Mammary epithelial cell (primary cell): Measurements from ENCODE around the gene HACD3.

Experiments
- CTCF ChIP-seq, 2 donors: IDR thresholded peaks in 1 of 2; conservative IDR thresholded peaks in 1 of 2; 2 replicates each; pipeline ENCODE4 v1.5.1; 2011 to 2012; ENCODE audit warnings: inconsistent platforms in 2 of 2, low read length in 2 of 2, mild to moderate bottlenecking in 2 of 2, control low read depth in 1 of 2, low read depth in 1 of 2; ENCODE audit not compliant: insufficient read depth in 1 of 2; ENCODE audit errors: extremely low read depth in 1 of 2
- EZH2 ChIP-seq: IDR thresholded peaks from 2 replicates; pipeline ENCODE4 v1.6.1; 2012; ENCODE audit warnings: low read length, inconsistent platforms, borderline replicate concordance

GRCh38 chr15:65620833-65621232, 90.6 kb downstream of the HACD3 start:
- TF ChIP-seq EZH2 (no peak), CTCF (conservative IDR thresholded peaks at IDR 0.05 in 1 of 2, IDR thresholded peaks at IDR 0.05 in 1 of 2; ENCODE audit: extremely low read depth in 1 of 2, insufficient read depth in 1 of 2, low read depth in 1 of 2, low read length in 2 of 2) (no peak)
